DMS53 (cell line): ENCODE data around the gene PHKB.
"Not testable (repeated sequence)": the region's sequence is repeated elsewhere in the genome, so short reads cannot be mapped to it uniquely, and the experiment has no call there.

Source experiments
- DNase-seq: peaks from one replicate; lab custom pipeline; 2025; lab: John Stamatoyannopoulos, UW

PHKB gene

GRCh38 chr16:47507701-47508100 lies 46.6 kb downstream of the PHKB start:
- no peak for DNase-seq

GRCh38 chr16:47511882-47512281 lies 50.8 kb downstream of the PHKB start:
- DNase-seq: no peak

- no peak for DNase-seq
These were observed 57.9 kb downstream of the PHKB start for GRCh38 chr16:47519037-47519436.

- no peak for DNase-seq
These were observed 58.4 kb downstream of the PHKB start for GRCh38 chr16:47519546-47519945.

- no peak for DNase-seq
These were observed 59.0 kb downstream of the PHKB start for GRCh38 chr16:47519996-47520679.

- peak; percentile 82 for DNase-seq
These were observed 62.3 kb downstream of the PHKB start for GRCh38 chr16:47523342-47524006.

GRCh38 chr16:47524007-47524405 lies 62.9 kb downstream of the PHKB start:
- no peak for DNase-seq

- no peak for DNase-seq
These were observed 67.3 kb downstream of the PHKB start for GRCh38 chr16:47528431-47528830.

GRCh38 chr16:47533744-47534292 lies 72.7 kb downstream of the PHKB start:
- DNase-seq: no peak

GRCh38 chr16:47538472-47538871 lies 77.3 kb downstream of the PHKB start:
- no peak for DNase-seq

GRCh38 chr16:47539707-47540670 lies 78.9 kb downstream of the PHKB start:
- peak; percentile 6 for DNase-seq

- DNase-seq: not testable (repeated sequence)
These were observed 80.0 kb downstream of the PHKB start for GRCh38 chr16:47541135-47541534.

- DNase-seq: not testable (repeated sequence)
These were observed 83.1 kb downstream of the PHKB start for GRCh38 chr16:47544255-47544654.

- DNase-seq: not testable (repeated sequence)
These were observed 90.1 kb downstream of the PHKB start for GRCh38 chr16:47551185-47551584.

- not testable (repeated sequence) for DNase-seq
These were observed 90.6 kb downstream of the PHKB start for GRCh38 chr16:47551767-47552166.

- DNase-seq: no peak
These were observed 92.9 kb downstream of the PHKB start for GRCh38 chr16:47553853-47554564.

- DNase-seq: not testable (repeated sequence)
These were observed 93.5 kb downstream of the PHKB start for GRCh38 chr16:47554587-47554986.

- DNase-seq: no peak
These were observed 100.2 kb downstream of the PHKB start for GRCh38 chr16:47561286-47561685.

- no peak for DNase-seq
These were observed 101.2 kb downstream of the PHKB start for GRCh38 chr16:47562366-47562765.

GRCh38 chr16:47565454-47565853 lies 104.3 kb downstream of the PHKB start:
- DNase-seq: peak; percentile 11

- DNase-seq: no peak
These were observed 106.2 kb downstream of the PHKB start for GRCh38 chr16:47567321-47567720.

GRCh38 chr16:47568351-47568750 lies 107.2 kb downstream of the PHKB start:
- DNase-seq: no peak
